Tibial nerve (tissue), 3 donors: ENCODE results near the gene COG5.

Experiments used
- POLR2A ChIP-seq, 2 donors: fragments of 450-650 bp; IDR thresholded peaks; one replicate each; pipeline ENCODE4 v1.6.1; 2017; ENCODE audit warnings: antibody characterized with exemption in 2 of 2, mild to moderate bottlenecking in 2 of 2, moderate library complexity in 2 of 2
- TF ChIP-seq, protein P1 (sequence below), 5 experiments: fragments of 200-600 bp in 3 of 5; fragments of 450-650 bp in 2 of 5; sonication (generic) in 3 of 5; IDR thresholded peaks; one replicate each; pipeline ENCODE4 v1.5.1; 2016 to 2019; ENCODE audit warnings: antibody characterized with exemption in 5 of 5, mild to moderate bottlenecking in 3 of 5, moderate library complexity in 2 of 5

- TF ChIP-seq, protein P1, sequence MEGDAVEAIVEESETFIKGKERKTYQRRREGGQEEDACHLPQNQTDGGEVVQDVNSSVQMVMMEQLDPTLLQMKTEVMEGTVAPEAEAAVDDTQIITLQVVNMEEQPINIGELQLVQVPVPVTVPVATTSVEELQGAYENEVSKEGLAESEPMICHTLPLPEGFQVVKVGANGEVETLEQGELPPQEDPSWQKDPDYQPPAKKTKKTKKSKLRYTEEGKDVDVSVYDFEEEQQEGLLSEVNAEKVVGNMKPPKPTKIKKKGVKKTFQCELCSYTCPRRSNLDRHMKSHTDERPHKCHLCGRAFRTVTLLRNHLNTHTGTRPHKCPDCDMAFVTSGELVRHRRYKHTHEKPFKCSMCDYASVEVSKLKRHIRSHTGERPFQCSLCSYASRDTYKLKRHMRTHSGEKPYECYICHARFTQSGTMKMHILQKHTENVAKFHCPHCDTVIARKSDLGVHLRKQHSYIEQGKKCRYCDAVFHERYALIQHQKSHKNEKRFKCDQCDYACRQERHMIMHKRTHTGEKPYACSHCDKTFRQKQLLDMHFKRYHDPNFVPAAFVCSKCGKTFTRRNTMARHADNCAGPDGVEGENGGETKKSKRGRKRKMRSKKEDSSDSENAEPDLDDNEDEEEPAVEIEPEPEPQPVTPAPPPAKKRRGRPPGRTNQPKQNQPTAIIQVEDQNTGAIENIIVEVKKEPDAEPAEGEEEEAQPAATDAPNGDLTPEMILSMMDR (IDR thresholded peaks at IDR 0.05) = no peak
- no peak for TF ChIP-seq POLR2A (IDR thresholded peaks at IDR 0.05)
Observed at GRCh38 chr7:107194052-107194451, 369.7 kb downstream of the COG5 start.
